Activated CD8-positive, alpha-beta memory T cell treated with anti-CD3 and anti-CD28 coated beads, Interleukin-2, amount 50 U/mL, for 1 hour (primary cell): ENCODE results near the gene CYP11A1.

Source experiments
- DNase-seq: peaks from one replicate; pipeline ENCODE4 v3.0.0-alpha.2; 2020; ENCODE audit errors: extremely low read depth

Gene CYP11A1

GRCh38 chr15:74388363-74388951 is 21.0 kb upstream of the CYP11A1 start:
- no peak for DNase-seq

DNA sequence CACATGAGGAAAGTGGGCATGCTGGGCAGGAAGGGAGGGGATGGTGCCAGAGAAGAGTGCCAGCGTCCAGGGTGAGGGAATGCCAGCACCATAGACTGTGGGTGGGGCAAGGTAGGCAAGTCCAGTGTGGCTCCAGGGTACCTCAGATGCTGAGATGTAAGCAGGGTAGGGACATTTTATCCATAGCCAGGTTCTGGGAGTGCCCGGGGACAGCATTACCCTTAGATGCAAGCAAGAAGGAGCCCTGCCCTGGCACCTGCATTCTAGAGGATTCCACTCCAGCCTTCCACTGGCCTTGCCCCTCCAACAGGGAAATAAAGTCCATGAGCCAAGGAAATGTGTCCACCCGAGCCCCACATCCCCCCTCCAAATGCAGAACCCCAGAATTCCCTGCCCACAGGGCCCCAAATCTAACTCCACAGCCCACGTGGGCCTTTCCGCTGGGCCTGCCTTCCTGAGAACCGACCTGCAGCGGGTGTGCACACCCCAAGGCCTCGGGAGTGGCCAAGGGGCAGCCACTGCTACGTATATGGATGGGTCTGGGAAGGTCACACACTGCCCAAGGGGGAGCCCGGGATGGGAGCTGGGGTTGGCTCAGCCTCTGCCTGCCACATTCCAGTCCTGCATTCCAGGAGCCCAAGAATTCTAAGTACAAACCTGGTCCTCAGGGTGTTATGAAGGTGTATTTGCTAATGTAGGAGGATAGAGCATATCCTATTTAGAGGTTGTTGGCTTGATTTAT is 20.3 kb upstream of the CYP11A1 start:
- no peak for DNase-seq

GRCh38 chr15:74387141-74387541 is 19.7 kb upstream of the CYP11A1 start:
- no peak for DNase-seq

GRCh38 chr15:74386496-74387140 is 19.2 kb upstream of the CYP11A1 start:
- DNase-seq, result no peak

DNA sequence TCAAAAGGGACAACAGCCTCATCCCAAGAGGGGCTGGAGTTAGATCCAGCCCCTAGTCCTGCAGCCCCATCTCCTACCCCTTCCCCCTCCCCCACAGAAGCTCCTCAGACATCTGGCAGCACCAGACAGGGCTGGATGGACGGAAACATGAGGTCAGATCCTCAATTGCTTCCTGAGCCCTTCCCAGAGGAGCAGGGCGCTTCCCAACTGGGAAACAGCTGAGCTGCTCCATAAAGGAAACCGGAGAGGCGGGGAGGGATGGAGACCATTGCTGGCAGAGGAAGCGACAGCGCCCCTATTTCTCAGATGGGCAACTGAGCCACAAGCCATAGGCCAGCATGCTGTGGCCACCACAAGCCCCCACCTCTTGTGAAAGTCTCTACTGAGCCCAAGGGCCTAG is 18.3 kb upstream of the CYP11A1 start:
- DNase-seq, result no peak

DNA sequence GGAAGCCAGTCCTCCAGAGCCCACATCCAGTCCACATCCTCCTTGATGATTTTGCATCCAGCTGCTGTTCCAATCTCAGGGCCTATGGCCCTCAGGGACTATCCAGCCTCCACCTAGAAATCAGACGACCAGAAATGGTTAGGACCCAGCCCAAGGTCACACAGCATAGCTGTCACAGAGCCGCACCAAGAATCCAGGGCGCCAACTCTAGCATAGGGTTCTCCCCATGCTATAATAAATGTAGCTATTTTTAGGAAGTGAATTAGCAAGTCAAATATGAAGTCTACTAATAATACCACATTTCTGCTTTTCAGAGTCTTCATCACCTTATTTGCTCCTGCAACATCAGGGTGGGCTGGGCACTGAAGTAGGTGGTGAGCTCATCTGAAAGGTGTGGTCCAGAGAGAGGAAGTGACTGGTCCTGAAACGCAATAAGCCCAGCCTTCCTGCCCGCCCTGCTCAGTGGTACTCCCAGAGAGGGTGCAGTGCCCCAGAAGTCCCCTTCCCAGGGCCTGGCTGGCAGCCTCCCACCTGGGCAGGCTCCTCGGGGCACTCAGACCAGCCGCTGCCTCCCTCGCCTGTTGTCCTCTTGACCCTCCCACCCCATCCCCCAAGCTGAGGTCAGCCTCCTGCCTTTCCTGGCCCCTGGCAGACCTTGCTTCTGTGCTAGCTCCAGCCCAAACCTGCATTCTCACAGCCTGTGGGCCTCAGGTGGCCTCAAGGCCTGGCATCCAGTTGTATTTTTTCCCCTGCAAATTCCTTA is 17.6 kb upstream of the CYP11A1 start:
- peak; percentile 49 for DNase-seq

GRCh38 chr15:74384566-74384880 is 17.1 kb upstream of the CYP11A1 start:
- DNase-seq, result no peak

- peak; percentile 50 for DNase-seq
Observed at GRCh38 chr15:74383695-74384565, 16.5 kb upstream of the CYP11A1 start.

- DNase-seq, result no peak
Observed at GRCh38 chr15:74383286-74383685, 15.8 kb upstream of the CYP11A1 start.

GRCh38 chr15:74382004-74382816 is 14.8 kb upstream of the CYP11A1 start:
- no peak for DNase-seq

DNA sequence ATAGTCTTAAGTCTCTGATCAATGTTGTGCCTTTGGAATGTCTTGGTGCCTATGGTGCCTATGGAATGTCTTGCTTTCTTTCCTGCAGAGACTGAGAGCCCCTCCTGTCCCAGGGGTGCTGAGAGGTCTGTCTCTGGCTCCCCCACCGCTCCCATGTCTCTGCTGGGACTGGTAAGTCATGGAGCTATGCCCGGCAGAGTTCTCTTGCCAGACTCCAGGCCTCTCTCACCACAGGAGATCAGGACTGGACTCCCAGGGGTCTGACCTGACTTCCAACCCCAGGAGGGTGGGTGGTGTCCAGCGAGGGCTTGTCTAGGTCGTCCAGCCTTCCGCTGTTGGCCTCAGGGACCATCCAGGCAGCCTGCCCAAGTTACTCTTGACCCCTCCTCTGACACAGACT is 14.0 kb upstream of the CYP11A1 start:
- no peak for DNase-seq

DNA sequence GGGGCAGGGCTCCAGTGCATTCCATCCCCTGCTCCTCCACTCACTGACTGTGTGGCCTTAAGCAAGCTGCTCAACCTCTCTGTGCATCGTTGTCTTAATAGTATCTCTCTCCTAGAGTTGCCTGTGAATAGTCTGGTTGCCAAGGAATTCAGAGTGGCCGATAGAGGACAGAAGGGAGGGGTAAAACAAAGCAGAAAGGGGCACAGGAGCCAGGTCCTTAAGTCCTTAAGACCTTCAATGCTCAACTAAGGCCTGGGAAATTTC is 13.7 kb upstream of the CYP11A1 start:
- no peak for DNase-seq

- no peak for DNase-seq
Observed at GRCh38 chr15:74380361-74381189, 13.1 kb upstream of the CYP11A1 start.

DNA sequence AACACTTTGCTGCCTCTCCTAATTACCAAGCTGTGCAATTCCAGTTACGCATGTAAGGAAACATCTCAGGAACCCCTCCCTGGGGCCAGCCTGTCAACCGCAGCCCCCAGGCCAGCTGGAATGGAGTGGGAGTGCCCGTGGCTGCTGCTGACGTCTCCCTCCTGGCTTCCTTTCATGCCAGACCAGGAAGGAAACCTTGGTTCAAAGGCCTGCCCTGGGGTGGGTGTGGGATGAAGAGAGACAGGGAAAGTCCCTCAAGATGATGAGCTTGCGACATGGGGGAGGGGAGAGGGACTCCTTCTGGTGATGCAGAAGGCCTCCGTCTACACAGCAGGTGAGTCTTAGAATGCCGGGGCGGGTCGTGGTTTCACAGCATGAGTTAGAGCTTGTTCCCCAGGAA is 11.4 kb upstream of the CYP11A1 start:
- no peak for DNase-seq

GRCh38 chr15:74377831-74378766 is 10.7 kb upstream of the CYP11A1 start:
- no peak for DNase-seq

- DNase-seq, result no peak
Observed at GRCh38 chr15:74376825-74377581, 9.6 kb upstream of the CYP11A1 start.

- no peak for DNase-seq
Observed at GRCh38 chr15:74376226-74376625, 8.8 kb upstream of the CYP11A1 start.

- peak; percentile 58 for DNase-seq
Observed at GRCh38 chr15:74375303-74375693, 7.9 kb upstream of the CYP11A1 start.
